GM12891 (cell line): Measurements from ENCODE around the gene COL1A2.

Experiments
- DNase-seq: peaks from one replicate; pipeline ENCODE4 v3.0.0; 2011; ENCODE audit warnings: low spot score; ENCODE audit not compliant: insufficient read length
- FAIRE-seq: peaks from 2 replicates; lab custom pipeline; 2011; peaks lifted over from hg19 to GRCh38; lab: Jason Lieb, UNC
- PAX5 ChIP-seq: IDR thresholded peaks from 2 replicates; pipeline ENCODE4 v1.6.1; 2011; ENCODE audit warnings: low read length, moderate library complexity, mild to moderate bottlenecking; ENCODE audit not compliant: insufficient read depth, severe bottlenecking
- POLR2A ChIP-seq: IDR thresholded peaks from 2 replicates; pipeline ENCODE4 v1.6.1; 2011; ENCODE audit warnings: low read depth, low read length, control low read depth
- POLR2AphosphoS5 ChIP-seq: IDR thresholded peaks from 2 replicates; pipeline ENCODE4 v1.6.1; 2011; ENCODE audit warnings: low read depth, low read length, control low read depth
- POU2F2 ChIP-seq: IDR thresholded peaks from 2 replicates; pipeline ENCODE4 v1.6.1; 2011; ENCODE audit warnings: low read depth, mild to moderate bottlenecking, control low read depth, low read length, moderate library complexity
- SPI1 ChIP-seq: IDR thresholded peaks from 2 replicates; pipeline ENCODE4 v1.6.1; 2011; ENCODE audit warnings: low read depth, low read length, control low read depth
- TAF1 ChIP-seq: IDR thresholded peaks from 2 replicates; pipeline ENCODE4 v1.6.1; 2011; ENCODE audit warnings: low read depth, low read length, control low read depth

Gene COL1A2

DNA sequence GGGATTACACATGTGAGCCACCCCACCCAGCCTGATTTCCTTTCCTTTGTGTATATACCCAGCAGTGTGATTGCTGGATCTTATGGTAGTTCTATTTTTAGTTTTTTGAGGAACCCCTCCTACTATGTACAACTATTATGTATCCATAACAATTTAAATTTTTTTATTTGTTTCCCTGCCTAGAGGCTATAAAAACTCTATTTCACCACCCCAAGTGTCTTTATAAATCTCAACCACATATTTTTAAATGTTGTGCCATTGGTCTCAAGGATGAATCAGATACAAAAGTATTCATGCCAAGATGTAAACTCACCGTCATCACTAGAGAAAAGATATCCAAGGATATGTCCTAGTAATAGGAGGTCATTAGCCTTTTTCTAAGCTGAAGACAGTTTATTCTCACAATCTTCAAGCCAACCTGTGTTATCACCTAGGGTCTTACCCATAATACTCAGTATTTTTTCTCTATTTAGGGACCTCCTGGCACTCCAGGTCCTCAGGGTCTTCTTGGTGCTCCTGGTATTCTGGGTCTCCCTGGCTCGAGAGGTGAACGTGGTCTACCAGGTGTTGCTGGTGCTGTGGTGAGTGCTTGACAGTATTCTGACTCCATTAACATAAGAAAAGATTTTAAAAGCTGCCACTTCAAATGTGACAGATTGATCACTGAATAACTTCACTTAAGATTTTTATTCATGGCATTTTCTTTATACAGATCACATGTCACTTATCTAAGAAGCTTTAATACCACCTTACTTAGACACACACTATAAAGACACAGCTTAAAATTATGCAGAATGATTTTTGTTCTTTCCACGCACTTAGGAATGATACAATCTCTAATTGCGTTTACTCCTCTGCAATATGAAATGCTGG is 29.4 kb downstream of the COL1A2 start:
- DNase-seq: no peak

DNA sequence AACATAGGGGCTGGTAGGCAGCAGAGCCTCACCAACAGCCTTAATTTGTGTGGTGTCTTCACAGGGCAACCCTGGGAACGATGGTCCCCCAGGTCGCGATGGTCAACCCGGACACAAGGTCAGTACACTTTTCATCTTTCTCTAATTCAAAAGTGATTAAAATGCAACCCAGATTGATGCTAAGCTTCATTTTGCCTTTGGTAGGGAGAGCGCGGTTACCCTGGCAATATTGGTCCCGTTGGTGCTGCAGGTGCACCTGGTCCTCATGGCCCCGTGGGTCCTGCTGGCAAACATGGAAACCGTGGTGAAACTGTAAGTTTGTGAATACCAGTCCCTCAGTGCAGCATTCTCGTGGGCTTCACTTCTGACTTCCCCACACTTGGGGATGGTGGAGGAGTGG is 30.9 kb downstream of the COL1A2 start:
- DNase-seq (no peak), FAIRE-seq (no peak)
- no peak for TF ChIP-seq SPI1
- TF ChIP-seq POLR2A: no peak
- TF ChIP-seq POU2F2: no peak
- no peak for TF ChIP-seq POLR2AphosphoS5
- no peak for TF ChIP-seq TAF1
- TF ChIP-seq PAX5: no peak

More for the DNA sequence above, 29.4 kb downstream of the COL1A2 start:
- TF ChIP-seq SPI1 (no peak), PAX5 (no peak), POLR2A (no peak), POU2F2 (no peak), POLR2AphosphoS5 (no peak), TAF1 (no peak)
- no peak for FAIRE-seq

DNA sequence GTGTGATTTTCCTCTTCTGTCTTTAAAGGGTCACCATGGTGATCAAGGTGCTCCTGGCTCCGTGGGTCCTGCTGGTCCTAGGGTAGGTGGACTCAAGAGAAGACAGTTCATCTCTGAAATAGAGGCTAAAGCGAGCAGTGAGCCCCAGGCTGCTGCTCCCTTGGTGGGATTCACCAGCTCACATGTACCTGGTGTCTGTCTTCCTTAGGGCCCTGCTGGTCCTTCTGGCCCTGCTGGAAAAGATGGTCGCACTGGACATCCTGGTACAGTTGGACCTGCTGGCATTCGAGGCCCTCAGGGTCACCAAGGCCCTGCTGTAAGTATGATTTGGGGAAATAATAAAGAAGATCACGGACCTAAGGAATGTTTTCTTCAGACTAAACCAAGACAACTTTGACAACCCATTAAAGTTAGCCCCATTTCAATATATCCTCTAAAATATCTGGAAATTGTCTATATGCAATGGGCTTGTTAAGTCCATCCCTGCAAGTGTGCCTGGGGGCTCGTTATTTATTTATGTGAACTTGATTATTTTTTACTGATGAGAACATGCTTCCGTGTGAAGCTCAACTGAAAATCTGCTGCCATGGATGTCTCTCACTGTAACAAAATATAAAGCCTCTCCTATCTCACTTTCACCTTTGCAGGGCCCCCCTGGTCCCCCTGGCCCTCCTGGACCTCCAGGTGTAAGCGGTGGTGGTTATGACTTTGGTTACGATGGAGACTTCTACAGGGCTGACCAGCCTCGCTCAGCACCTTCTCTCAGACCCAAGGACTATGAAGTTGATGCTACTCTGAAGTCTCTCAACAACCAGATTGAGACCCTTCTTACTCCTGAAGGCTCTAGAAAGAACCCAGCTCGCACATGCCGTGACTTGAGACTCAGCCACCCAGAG is 32.5 kb downstream of the COL1A2 start:
- no peak for FAIRE-seq
- TF ChIP-seq PAX5 (no peak), POLR2A (no peak), POLR2AphosphoS5 (no peak), SPI1 (no peak), TAF1 (no peak), POU2F2 (no peak)

DNA sequence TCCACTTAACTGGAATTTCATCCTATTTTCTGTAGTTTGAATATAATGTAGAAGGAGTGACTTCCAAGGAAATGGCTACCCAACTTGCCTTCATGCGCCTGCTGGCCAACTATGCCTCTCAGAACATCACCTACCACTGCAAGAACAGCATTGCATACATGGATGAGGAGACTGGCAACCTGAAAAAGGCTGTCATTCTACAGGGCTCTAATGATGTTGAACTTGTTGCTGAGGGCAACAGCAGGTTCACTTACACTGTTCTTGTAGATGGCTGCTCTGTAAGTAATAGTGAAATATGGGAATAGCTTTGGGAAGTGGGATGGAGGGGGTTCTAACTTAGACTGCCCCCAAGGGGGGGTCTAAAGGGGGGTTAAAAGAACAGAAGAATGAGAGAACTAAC is 34.5 kb downstream of the COL1A2 start:
- DNase-seq (no peak), FAIRE-seq (no peak)
- TF ChIP-seq POLR2A (no peak), POU2F2 (no peak), TAF1 (no peak), PAX5 (no peak), SPI1 (no peak), POLR2AphosphoS5 (no peak)

More for the DNA sequence above, 32.5 kb downstream of the COL1A2 start:
- no peak for DNase-seq

DNA sequence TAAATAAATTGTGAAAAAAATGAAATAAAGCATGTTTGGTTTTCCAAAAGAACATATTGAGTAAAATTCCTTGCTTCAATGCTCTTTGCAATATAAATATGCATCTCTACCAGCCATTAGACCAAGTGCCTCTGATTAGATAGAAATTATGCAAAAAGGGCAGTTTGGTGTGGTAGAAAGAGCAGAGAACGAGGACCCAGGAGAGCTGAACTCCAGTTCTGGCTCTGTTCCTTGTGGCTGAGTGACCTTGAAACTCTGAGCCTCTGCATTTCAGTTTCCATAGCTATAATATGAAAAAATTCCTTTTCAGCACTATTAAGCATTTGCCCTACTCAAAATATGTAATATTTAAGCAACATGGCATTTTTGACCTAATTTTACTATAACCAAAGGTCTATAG is 36.5 kb downstream of the COL1A2 start:
- DNase-seq (no peak), FAIRE-seq (no peak)
- no peak for TF ChIP-seq PAX5
- no peak for TF ChIP-seq POLR2AphosphoS5
- no peak for TF ChIP-seq TAF1
- TF ChIP-seq POLR2A: no peak
- no peak for TF ChIP-seq POU2F2
- no peak for TF ChIP-seq SPI1

DNA sequence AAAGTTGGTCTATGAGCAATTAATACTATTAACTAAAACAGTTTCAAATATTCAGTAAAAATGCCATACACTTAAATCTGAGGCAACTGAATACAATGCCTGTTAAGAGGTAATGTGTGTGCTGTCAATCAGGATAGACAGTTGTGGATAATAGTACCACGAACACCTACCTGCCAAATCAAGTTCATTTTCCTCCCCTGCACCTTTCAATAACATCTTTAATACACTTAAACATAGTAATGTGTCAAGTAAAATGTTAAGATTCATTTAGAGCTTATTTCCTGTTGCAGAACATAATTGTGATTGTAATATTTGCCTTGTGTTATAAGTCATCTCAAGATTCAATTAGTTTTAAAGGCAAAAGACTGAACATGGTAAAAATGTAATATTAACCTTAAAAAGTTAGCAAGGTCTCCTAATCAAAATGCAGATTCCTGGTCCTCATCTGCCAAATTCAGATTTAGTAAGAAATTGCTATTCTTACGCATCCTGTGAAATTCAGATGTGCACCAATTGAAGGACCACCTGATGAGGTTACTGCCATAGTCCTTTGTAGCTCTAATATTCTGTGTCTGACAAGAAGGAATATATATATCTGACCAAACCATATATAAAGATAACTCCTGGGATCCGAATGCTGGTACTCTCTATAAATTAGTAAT is 37.1 kb downstream of the COL1A2 start:
- no peak for TF ChIP-seq POU2F2
- no peak for TF ChIP-seq PAX5
- TF ChIP-seq POLR2AphosphoS5: no peak
- no peak for TF ChIP-seq SPI1
- TF ChIP-seq POLR2A: no peak
- no peak for TF ChIP-seq TAF1
- FAIRE-seq (no peak), DNase-seq (no peak)

DNA sequence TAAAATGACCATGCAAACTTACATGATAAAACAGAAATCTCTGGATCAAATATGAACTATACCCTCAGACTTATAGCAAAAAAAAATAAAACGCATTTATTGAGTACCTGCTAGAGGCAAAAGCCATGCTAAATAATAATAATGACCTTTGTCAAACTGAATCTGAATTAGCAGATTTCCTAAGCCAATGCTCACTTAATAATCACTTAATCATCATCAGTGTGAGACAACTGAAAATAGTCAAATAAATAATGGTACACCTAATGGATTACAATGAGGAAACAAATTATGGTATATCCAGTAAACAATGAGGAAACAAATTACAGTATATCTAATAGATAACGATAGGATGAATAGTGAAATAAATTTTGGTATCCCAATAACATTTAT is 37.6 kb downstream of the COL1A2 start:
- TF ChIP-seq TAF1: no peak
- no peak for TF ChIP-seq POLR2AphosphoS5
- TF ChIP-seq SPI1: no peak
- TF ChIP-seq POLR2A: no peak
- no peak for TF ChIP-seq POU2F2
- TF ChIP-seq PAX5: no peak
- FAIRE-seq (no peak), DNase-seq (no peak)

DNA sequence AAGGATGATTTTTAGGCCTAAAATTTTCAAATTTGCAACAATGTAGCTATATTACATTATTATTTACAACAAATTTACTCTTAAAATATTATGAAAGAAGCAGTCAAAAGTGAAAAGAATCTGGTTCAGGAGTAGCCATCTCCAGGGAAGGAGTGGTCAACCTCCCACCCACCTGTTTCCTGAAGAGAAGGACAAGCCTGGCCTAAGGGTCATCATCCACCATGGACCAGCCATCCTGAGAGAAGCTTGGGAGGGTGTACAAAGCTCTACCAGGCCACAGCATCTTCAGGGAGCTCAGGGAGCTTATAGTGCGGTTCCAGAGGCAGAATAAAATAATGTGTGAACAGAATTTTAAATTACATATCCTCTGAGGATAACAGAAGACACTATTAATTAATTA is 38.1 kb downstream of the COL1A2 start:
- FAIRE-seq (no peak), DNase-seq (no peak)
- TF ChIP-seq PAX5 (no peak), TAF1 (no peak), SPI1 (no peak), POU2F2 (no peak)
